WTC11 (cell line): ENCODE measurements around the gene ZBTB47. TPM values are rescaled to one million over a fixed set of nuclear protein-coding genes. Genes with fewer than 3 reads are reported as not detected.
A peak's percentile ranks its signal among the peaks of the same experiment; 100 is the strongest.

Source experiments
- ATAC-seq: fragments of 200-7000 bp; cut with Tn5 transposase; 2 replicates; pipeline ENCODE4 v1.10.0; 2021; ENCODE audit warnings: mild to moderate bottlenecking, moderate library complexity
- CTCF ChIA-PET: fragments of 300-600 bp; sonication (Branson Sonifier 250); formaldehyde crosslinking; loops from one replicate; lab custom pipeline; 2021; ENCODE audit warnings: antibody characterized with exemption; lab: Charles Lee
- POLR2A ChIA-PET: fragments of 350-600 bp; sonication (Branson Sonifier 250); formaldehyde crosslinking; loops from one replicate; lab custom pipeline; 2021; ENCODE audit warnings: antibody characterized with exemption; lab: Charles Lee
- DNase-seq: peaks from one replicate; pipeline ENCODE4 v3.0.0; 2021; ENCODE audit warnings: low spot score
- H3K27ac Mint-ChIP-seq: 2 replicates; pipeline ENCODE4 v1.8.0; 2021; ENCODE audit warnings: mixed read lengths
- H3K27me3 Mint-ChIP-seq: 2 replicates; pipeline ENCODE4 v1.8.0; 2021; ENCODE audit warnings: low read depth, mild to moderate bottlenecking, moderate library complexity, mixed read lengths
- H3K36me3 Mint-ChIP-seq: 2 replicates; pipeline ENCODE4 v1.8.0; 2021; ENCODE audit warnings: mixed read lengths
- H3K4me1 Mint-ChIP-seq: 2 replicates; pipeline ENCODE4 v1.8.0; 2022; ENCODE audit warnings: mixed read lengths
- H3K4me3 Mint-ChIP-seq: 2 replicates; pipeline ENCODE4 v1.8.0; 2021; ENCODE audit warnings: mild to moderate bottlenecking, moderate library complexity, mixed read lengths
- H3K9me3 Mint-ChIP-seq: 2 replicates; pipeline ENCODE4 v1.8.0; 2021; ENCODE audit warnings: mixed read lengths
- ESRRA ChIP-seq: sonication (generic); formaldehyde crosslinking; IDR thresholded peaks from 2 replicates; pipeline ENCODE4 v1.8.1; 2022; ENCODE audit warnings: mild to moderate bottlenecking, missing genetic modification reagents, borderline replicate concordance
- FOXK1 ChIP-seq: sonication (generic); formaldehyde crosslinking; IDR thresholded peaks from 2 replicates; pipeline ENCODE4 v1.8.0; 2022; ENCODE audit warnings: mild to moderate bottlenecking, moderate library complexity, missing genetic modification reagents
- FOXP1 ChIP-seq: sonication (generic); formaldehyde crosslinking; IDR thresholded peaks from 2 replicates; pipeline ENCODE4 v1.8.0; 2022; ENCODE audit warnings: missing genetic modification reagents, mild to moderate bottlenecking, moderate library complexity, borderline replicate concordance
- KAT7 ChIP-seq: sonication (generic); formaldehyde crosslinking; IDR thresholded peaks from 2 replicates; pipeline ENCODE4 v1.8.1; 2023; ENCODE audit warnings: missing genetic modification reagents, mild to moderate bottlenecking, borderline replicate concordance
- MYBL2 ChIP-seq: sonication (generic); formaldehyde crosslinking; IDR thresholded peaks from 2 replicates; pipeline ENCODE4 v1.8.1; 2023; ENCODE audit warnings: mild to moderate bottlenecking, moderate library complexity, missing genetic modification reagents
- NFYB ChIP-seq: sonication (generic); formaldehyde crosslinking; conservative IDR thresholded peaks from 2 replicates; pipeline ENCODE4 v1.8.0; 2022; ENCODE audit warnings: low read depth, missing genetic modification reagents
- OVOL2 ChIP-seq: fragments of 250-450 bp; sonication (Bioruptor Pico); IDR thresholded peaks from 2 replicates; pipeline ENCODE4 v1.9.0; 2021; ENCODE audit warnings: mild to moderate bottlenecking, borderline replicate concordance
- PRRX2 ChIP-seq: fragments of 250-450 bp; sonication (Bioruptor Pico); IDR thresholded peaks from 2 replicates; pipeline ENCODE4 v1.8.0; 2021; ENCODE audit warnings: mild to moderate bottlenecking
- RELA ChIP-seq: sonication (generic); formaldehyde crosslinking; IDR thresholded peaks from 2 replicates; pipeline ENCODE4 v1.8.1; 2022; ENCODE audit warnings: missing genetic modification reagents, mild to moderate bottlenecking, borderline replicate concordance
- RORB ChIP-seq: fragments of 250-450 bp; sonication (Bioruptor Pico); IDR thresholded peaks from 2 replicates; pipeline ENCODE4 v1.9.0; 2021; ENCODE audit warnings: mild to moderate bottlenecking
- SMAD3 ChIP-seq: sonication (generic); formaldehyde crosslinking; IDR thresholded peaks from 2 replicates; pipeline ENCODE4 v1.8.0; 2022; ENCODE audit warnings: missing genetic modification reagents, mild to moderate bottlenecking, borderline replicate concordance
- TCF7 ChIP-seq: sonication (generic); formaldehyde crosslinking; IDR thresholded peaks from 2 replicates; pipeline ENCODE4 v1.8.0; 2022; ENCODE audit warnings: mild to moderate bottlenecking, low read depth, missing genetic modification reagents, moderate library complexity
- USF1 ChIP-seq: sonication (generic); formaldehyde crosslinking; IDR thresholded peaks from 2 replicates; pipeline ENCODE4 v1.8.0; 2022; ENCODE audit warnings: mild to moderate bottlenecking, missing genetic modification reagents
- ZBTB21 ChIP-seq: sonication (generic); formaldehyde crosslinking; IDR thresholded peaks from 2 replicates; pipeline ENCODE4 v1.8.1; 2023; ENCODE audit warnings: mild to moderate bottlenecking, missing genetic modification reagents, borderline replicate concordance
- ZNF138 ChIP-seq: sonication (generic); formaldehyde crosslinking; conservative IDR thresholded peaks from 2 replicates; pipeline ENCODE4 v1.8.1; 2022; ENCODE audit warnings: mild to moderate bottlenecking, moderate library complexity, missing genetic modification reagents
- total RNA-seq: library from RNA; stranded (reverse); gene quantifications from 3 replicates; pipeline ENCODE4 v1.2.3, GENCODE V29; 2021
- TF ChIP-seq, protein P1 (sequence below): fragments of 250-450 bp; sonication (Bioruptor Pico); conservative IDR thresholded peaks from 2 replicates; pipeline ENCODE4 v1.9.0; 2021; ENCODE audit warnings: mild to moderate bottlenecking
- TF ChIP-seq, protein P2 (sequence below): fragments of 250-450 bp; sonication (Bioruptor Pico); IDR thresholded peaks from 2 replicates; pipeline ENCODE4 v1.8.0; 2021; ENCODE audit warnings: mild to moderate bottlenecking
- TF ChIP-seq, protein P3 (sequence below): sonication (generic); formaldehyde crosslinking; IDR thresholded peaks from 2 replicates; pipeline ENCODE4 v1.8.1; 2023; ENCODE audit warnings: mild to moderate bottlenecking, missing genetic modification reagents
- TF ChIP-seq, protein P4 (sequence below): sonication (generic); formaldehyde crosslinking; IDR thresholded peaks from 2 replicates; pipeline ENCODE4 v1.8.1; 2023; ENCODE audit warnings: mild to moderate bottlenecking, missing genetic modification reagents, moderate library complexity

ZBTB47 gene
- total RNA-seq, 1 experiment from 2014 or later: 5.2 TPM

DNA sequence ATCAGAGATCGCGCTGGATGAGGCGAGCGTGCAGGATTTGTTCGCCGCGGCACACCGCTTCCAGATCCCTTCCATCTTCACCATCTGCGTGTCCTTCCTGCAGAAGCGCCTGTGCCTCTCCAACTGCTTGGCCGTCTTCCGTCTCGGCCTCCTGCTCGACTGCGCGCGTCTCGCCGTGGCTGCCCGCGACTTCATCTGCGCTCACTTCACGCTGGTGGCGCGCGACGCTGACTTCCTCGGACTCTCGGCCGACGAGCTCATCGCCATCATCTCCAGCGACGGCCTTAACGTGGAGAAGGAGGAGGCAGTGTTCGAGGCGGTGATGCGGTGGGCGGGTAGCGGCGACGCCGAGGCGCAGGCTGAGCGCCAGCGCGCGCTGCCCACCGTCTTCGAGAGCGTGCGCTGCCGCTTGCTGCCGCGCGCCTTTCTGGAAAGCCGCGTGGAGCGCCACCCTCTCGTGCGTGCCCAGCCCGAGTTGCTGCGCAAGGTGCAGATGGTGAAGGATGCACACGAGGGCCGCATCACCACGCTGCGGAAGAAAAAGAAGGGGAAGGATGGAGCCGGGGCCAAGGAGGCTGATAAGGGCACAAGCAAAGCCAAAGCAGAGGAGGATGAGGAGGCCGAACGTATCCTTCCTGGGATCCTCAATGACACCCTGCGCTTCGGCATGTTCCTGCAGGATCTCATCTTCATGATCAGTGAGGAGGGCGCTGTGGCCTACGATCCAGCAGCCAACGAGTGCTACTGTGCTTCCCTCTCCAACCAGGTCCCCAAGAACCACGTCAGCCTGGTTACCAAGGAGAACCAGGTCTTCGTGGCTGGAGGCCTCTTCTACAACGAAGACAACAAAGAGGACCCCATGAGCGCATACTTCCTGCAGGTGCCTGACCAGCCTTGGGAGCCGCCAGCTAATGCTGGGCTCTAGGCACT is 32.7 kb downstream of the ZBTB47 start:
- Mint-ChIP-seq H3K9me3 (no peaks in the 10 kb centered on the region), H3K36me3 (no peaks in the 10 kb centered on the region), H3K27me3 (peaks cover 3% of the 10 kb centered on the region), H3K4me1 (peaks cover 18% of the 10 kb centered on the region), H3K27ac (no peak overlapping the region)
- ATAC-seq: no peak
- DNase-seq: no peak
- POLR2A ChIA-PET: no interaction called here
- CTCF ChIA-PET: interaction anchor here (0.8 kb wide), 1 partner anchor 144 kb away, joined by 3 read pairs; no protein-coding TSS in a partner anchor
- TF ChIP-seq ZBTB21 (CRISPR knock-in tag) (no peak), RELA (CRISPR knock-in tag) (0 out of 2 replicates have a peak, but pooled peaks have one; percentile 39), MYBL2 (CRISPR knock-in tag) (no peak), OVOL2 (CRISPR knock-in tag) (no peak)
- TF ChIP-seq, all 79 proteins: peak for 1
- no peak overlapping the region for H3K4me3 Mint-ChIP-seq

DNA sequence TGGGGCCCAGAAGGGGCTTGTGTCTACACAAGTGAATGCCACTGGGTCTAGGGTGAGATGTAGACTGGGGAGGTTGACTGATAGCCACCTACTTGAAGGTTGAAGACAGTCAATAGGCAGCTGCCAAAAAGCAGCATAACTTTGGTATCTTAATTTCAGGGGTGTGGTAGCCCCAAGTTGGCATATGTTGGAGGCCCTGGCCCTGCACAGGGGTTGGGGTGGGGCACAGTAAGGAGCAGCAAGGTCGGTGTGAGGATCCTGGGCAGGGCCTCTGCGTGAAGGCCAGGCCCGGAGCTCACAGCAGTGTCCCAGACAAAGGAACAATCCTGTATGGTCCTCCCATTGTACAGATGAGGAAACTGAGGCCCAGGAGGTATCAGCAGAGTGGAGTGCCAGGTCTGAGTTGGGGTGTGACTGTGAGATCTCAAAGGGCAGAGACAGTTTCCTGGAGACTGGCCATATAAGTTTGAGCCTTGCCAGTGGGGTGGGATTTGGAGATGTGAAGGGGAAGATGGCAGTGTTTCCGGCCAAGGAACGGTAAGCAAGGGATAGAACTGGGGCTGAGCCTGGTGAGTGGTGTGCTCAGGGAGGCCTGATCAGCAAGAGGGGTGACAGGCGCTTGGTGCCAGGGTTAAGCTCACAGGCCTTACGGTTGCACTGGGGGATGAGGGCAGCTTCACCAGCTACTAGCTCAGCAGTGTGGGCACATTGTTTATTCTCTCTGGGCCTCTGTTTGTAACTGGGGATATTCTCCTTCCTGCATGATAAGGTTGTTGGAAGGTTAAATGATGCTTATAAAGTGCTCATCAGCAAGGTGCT is 33.5 kb downstream of the ZBTB47 start:
- Mint-ChIP-seq H3K9me3 (no peaks in the 10 kb centered on the region), H3K27ac (no peak overlapping the region), H3K4me1 (peaks cover 18% of the 10 kb centered on the region), H3K4me3 (no peak overlapping the region), H3K27me3 (peaks cover 3% of the 10 kb centered on the region), H3K36me3 (no peaks in the 10 kb centered on the region)
- ATAC-seq (no peak), DNase-seq (no peak)
- ChIA-PET CTCF (interaction anchor here (0.8 to 1.2 kb wide), 3 partner anchors 57 to 144 kb away, joined by 3 to 6 read pairs (median 3); no protein-coding TSS in a partner anchor), POLR2A (interaction anchor here (0.9 kb wide), 1 partner anchor 35 kb away, joined by 4 read pairs; no protein-coding TSS in a partner anchor)
- TF ChIP-seq, protein P1, sequence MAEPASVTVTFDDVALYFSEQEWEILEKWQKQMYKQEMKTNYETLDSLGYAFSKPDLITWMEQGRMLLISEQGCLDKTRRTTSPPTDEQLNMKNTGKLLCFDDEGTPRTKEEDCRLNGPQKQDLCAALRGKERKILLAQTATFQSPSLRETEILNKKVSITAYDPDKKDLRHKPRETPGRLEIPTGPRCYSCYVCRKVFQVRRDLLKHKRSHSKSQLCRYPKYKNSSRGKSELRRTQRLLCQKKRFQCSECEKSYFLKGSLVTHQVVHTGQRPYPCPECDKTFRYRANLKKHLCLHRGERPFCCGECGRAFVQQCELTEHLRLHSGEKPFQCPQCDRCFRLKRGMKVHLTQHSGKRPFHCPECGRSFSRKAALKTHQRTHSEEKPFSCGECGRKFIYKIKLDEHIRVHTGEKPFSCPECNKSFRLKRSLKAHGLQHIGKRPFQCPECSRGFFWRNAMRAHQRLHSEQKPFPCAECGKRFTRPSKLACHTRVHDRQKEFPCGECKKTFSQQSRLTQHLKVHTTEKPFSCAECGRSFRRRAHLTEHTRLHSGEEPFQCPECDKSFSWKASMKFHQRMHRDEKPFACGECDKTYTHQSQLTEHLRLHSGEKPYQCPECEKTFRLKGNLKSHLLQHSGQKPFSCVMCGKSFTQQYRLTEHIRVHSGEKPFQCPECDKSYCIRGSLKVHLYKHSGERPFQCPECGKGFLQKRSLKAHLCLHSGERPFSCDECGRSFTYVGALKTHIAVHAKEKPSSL (CRISPR knock-in tag): no peak
- TF ChIP-seq NFYB (no peak), ESRRA (CRISPR knock-in tag) (no peak), PRRX2 (no peak), ZNF138 (CRISPR knock-in tag) (no peak), FOXK1 (CRISPR knock-in tag) (no peak), FOXP1 (CRISPR knock-in tag) (no peak), RORB (CRISPR knock-in tag) (no peak), SMAD3 (CRISPR knock-in tag) (no peak), KAT7 (CRISPR knock-in tag) (no peak), USF1 (no peak), TCF7 (CRISPR knock-in tag) (no peak)
- TF ChIP-seq, protein P2, sequence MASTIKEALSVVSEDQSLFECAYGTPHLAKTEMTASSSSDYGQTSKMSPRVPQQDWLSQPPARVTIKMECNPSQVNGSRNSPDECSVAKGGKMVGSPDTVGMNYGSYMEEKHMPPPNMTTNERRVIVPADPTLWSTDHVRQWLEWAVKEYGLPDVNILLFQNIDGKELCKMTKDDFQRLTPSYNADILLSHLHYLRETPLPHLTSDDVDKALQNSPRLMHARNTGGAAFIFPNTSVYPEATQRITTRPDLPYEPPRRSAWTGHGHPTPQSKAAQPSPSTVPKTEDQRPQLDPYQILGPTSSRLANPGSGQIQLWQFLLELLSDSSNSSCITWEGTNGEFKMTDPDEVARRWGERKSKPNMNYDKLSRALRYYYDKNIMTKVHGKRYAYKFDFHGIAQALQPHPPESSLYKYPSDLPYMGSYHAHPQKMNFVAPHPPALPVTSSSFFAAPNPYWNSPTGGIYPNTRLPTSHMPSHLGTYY (CRISPR knock-in tag): no peak
- TF ChIP-seq, protein P3, sequence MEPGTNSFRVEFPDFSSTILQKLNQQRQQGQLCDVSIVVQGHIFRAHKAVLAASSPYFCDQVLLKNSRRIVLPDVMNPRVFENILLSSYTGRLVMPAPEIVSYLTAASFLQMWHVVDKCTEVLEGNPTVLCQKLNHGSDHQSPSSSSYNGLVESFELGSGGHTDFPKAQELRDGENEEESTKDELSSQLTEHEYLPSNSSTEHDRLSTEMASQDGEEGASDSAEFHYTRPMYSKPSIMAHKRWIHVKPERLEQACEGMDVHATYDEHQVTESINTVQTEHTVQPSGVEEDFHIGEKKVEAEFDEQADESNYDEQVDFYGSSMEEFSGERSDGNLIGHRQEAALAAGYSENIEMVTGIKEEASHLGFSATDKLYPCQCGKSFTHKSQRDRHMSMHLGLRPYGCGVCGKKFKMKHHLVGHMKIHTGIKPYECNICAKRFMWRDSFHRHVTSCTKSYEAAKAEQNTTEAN: no peak
- TF ChIP-seq, protein P4, sequence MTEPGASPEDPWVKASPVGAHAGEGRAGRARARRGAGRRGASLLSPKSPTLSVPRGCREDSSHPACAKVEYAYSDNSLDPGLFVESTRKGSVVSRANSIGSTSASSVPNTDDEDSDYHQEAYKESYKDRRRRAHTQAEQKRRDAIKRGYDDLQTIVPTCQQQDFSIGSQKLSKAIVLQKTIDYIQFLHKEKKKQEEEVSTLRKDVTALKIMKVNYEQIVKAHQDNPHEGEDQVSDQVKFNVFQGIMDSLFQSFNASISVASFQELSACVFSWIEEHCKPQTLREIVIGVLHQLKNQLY (CRISPR knock-in tag): no peak
